GM10248 (cell line): Measurements from ENCODE around the gene C16orf74.

Experiments
- CTCF ChIA-PET: fragments of 300-600 bp; sonication (Branson Sonifier 250); formaldehyde crosslinking; extraction: SDS; loops from one replicate; lab custom pipeline; 2021; ENCODE audit warnings: antibody characterized with exemption; lab: Yijun Ruan, JAX
- POLR2A ChIA-PET: fragments of 350-650 bp; sonication (Branson Sonifier 250); formaldehyde crosslinking; extraction: SDS; loops from one replicate; lab custom pipeline; 2020; ENCODE audit warnings: antibody characterized with exemption; lab: Yijun Ruan, JAX
- DNase-seq: peaks from one replicate; pipeline ENCODE4 v3.0.0; 2012; ENCODE audit errors: extremely low spot score
- CTCF ChIP-seq: IDR thresholded peaks from 2 replicates; pipeline ENCODE4 v1.5.1; 2012; ENCODE audit warnings: mild to moderate bottlenecking, low read depth; ENCODE audit errors: extremely low read depth, missing control alignments, control extremely low read depth

Gene C16orf74

GRCh38 chr16:85746460-85747215, 4.3 kb downstream of the C16orf74 start:
- POLR2A ChIA-PET = no interaction called here
- CTCF ChIA-PET = interaction anchor here (0.9 to 3.8 kb wide), 8 partner anchors 9 to 326 kb away, joined by 3 to 15 read pairs (median 4); no protein-coding TSS in a partner anchor
- TF ChIP-seq CTCF = no peak
- peak; percentile 71 for DNase-seq

GRCh38 chr16:85738923-85739715, 11.8 kb downstream of the C16orf74 start:
- no peak for TF ChIP-seq CTCF
- ChIA-PET POLR2A (no interaction called here), CTCF (interaction anchor here (1.7 kb wide), 1 partner anchor 653 kb away, joined by 3 read pairs; no protein-coding TSS in a partner anchor)
- no peak for DNase-seq

GRCh38 chr16:85736921-85737320, 14.0 kb downstream of the C16orf74 start:
- CTCF ChIA-PET = interaction anchor here (0.7 to 3.5 kb wide), 9 partner anchors 9 to 432 kb away, joined by 3 to 15 read pairs (median 8); no protein-coding TSS in a partner anchor
- TF ChIP-seq CTCF = no peak
- no peak for DNase-seq
- POLR2A ChIA-PET = no interaction called here

- DNase-seq = no peak
- CTCF ChIA-PET = interaction anchor here (1.0 to 3.5 kb wide), 8 partner anchors 10 to 84 kb away, joined by 3 to 15 read pairs (median 8); no protein-coding TSS in a partner anchor
These were observed 14.9 kb downstream of the C16orf74 start for GRCh38 chr16:85735946-85736345.

GRCh38 chr16:85735225-85735635, 15.7 kb downstream of the C16orf74 start:
- POLR2A ChIA-PET = no interaction called here
- no peak for TF ChIP-seq CTCF
- DNase-seq = peak; percentile 82
- CTCF ChIA-PET = interaction anchor here (1.6 to 3.5 kb wide), 4 partner anchors 10 to 85 kb away, joined by 3 to 15 read pairs (median 8); no protein-coding TSS in a partner anchor

More at GRCh38 chr16:85735946-85736345, 14.9 kb downstream of the C16orf74 start:
- POLR2A ChIA-PET = no interaction called here
- TF ChIP-seq CTCF = no peak
